Activated naive CD8-positive, alpha-beta T cell treated with anti-CD3 and anti-CD28 coated beads for 36 hours (primary cell): ENCODE results near the gene MRPS14. TPM values are rescaled to one million over a fixed set of nuclear protein-coding genes. Genes with fewer than 3 reads are reported as not detected.

Experiments used
- total RNA-seq, 2 experiments: library from RNA; stranded (reverse); gene quantifications; one replicate each; pipeline ENCODE4 v1.2.3, GENCODE V29; 2021

The MRPS14 gene
- total RNA-seq, 2 experiments from 2014 or later: 42.1 to 44.0 TPM

Other genes starting within 250 kb of the MRPS14 start
- 100 to 1,000 TPM; 345 to 385 TPM for gene CACYBP, start 23.5 kb downstream of the MRPS14 start, total RNA-seq
- under 1 TPM in 1 of 2 experiments, not detected in 1; 0.06 TPM for gene TNN, start 44.4 kb upstream of the MRPS14 start, total RNA-seq
- gene KIAA0040, start 169.4 kb upstream of the MRPS14 start, total RNA-seq: 10 to 100 TPM; 26.4 to 27.6 TPM